ENCODE measurements around the gene FBXO3. TPM values are rescaled to one million over a fixed set of nuclear protein-coding genes. Genes with fewer than 3 reads are reported as not detected.

The FBXO3 gene
- total and polyA plus RNA-seq, 2 of the 8 experiments (the other 6 are each of a cell fraction or from before 2014, with no cell fraction given) = 15.9 to 25.7 TPM

GRCh38 chr11:33767624-33768023, 6.7 kb downstream of the FBXO3 start:
- Histone ChIP-seq H3K9ac (replicated peaks in 1 of 4; ENCODE audit: extremely low read depth in 1 of 4, low read depth in 3 of 4, low read length in 3 of 4) (no peak overlapping the region), H3K9me3 (ENCODE audit: insufficient read depth in 2 of 2, low read depth in 1 of 2, low read length in 1 of 2) (no peaks in the 10 kb centered on the region), H2BK15ac (ENCODE audit: low read length) (no peak overlapping the region), H3K23me2 (ENCODE audit: low read depth, low read length) (no peaks in the 10 kb centered on the region), H3K4me1 (replicated peaks in 1 of 4; ENCODE audit: control insufficient read depth in 3 of 4, insufficient read depth in 4 of 4, low read length in 3 of 4) (no peaks in the 10 kb centered on the region), H3K4me3 (ENCODE audit: extremely low read depth in 1 of 4, insufficient read depth in 2 of 4, low read depth in 3 of 4, low read length in 4 of 4) (no peak overlapping the region), H2BK20ac (ENCODE audit: low read length) (no peak overlapping the region), H2AK5ac (ENCODE audit: low read depth, low read length) (no peak overlapping the region), H3K4me2 (ENCODE audit: insufficient read depth in 1 of 2, low read depth in 2 of 2, low read length in 2 of 2) (no peak overlapping the region), H3K14ac (ENCODE audit: insufficient read length) (no peak overlapping the region), H3K18ac (ENCODE audit: extremely low read depth, low read length) (no peak overlapping the region), H3K4ac (replicated peaks; ENCODE audit: insufficient read length, low read depth, low read length) (no peak overlapping the region), H3K23ac (ENCODE audit: insufficient read length) (no peak overlapping the region), H4K5ac (ENCODE audit: insufficient read length, low read depth, low read length) (no peak overlapping the region), H4K91ac (replicated peaks; ENCODE audit: insufficient read length, low read length) (no peak overlapping the region), H3K27me3 (replicated peaks in 1 of 4; ENCODE audit: control insufficient read depth in 3 of 4, extremely low read depth in 1 of 4, insufficient read depth in 3 of 4, low read length in 3 of 4) (no peaks in the 10 kb centered on the region), H4K20me1 (replicated peaks in 1 of 2; ENCODE audit: control insufficient read depth in 1 of 2, insufficient read depth in 2 of 2, low read length in 2 of 2) (peaks cover 0 to 6% of the 10 kb centered on the region in 2 experiments), H2BK12ac (ENCODE audit: low read depth, low read length) (no peak overlapping the region), H4K8ac (ENCODE audit: extremely low read depth, insufficient read depth, low read length) (no peak overlapping the region), H3K36me3 (ENCODE audit: control insufficient read depth in 2 of 4, insufficient read depth in 4 of 4, low read length in 3 of 4) (peaks cover 0 to 13% (median 3%) of the 10 kb centered on the region in 4 experiments; a peak in 2 of 8 replicates), H3K79me1 (ENCODE audit: low read depth, low read length) (no peaks in the 10 kb centered on the region), H2BK120ac (replicated peaks; ENCODE audit: low read depth, low read length) (no peak overlapping the region), H2AFZ (ENCODE audit: low read length) (no peak overlapping the region), H3K56ac (replicated peaks; ENCODE audit: insufficient read length, low read depth, low read length) (no peak overlapping the region), H3K79me2 (ENCODE audit: control insufficient read depth in 1 of 2, insufficient read depth in 2 of 2, low read length in 2 of 2) (0 out of 4 replicates have a peak, but pooled peaks cover 0 to 9% of the 10 kb centered on the region in 2 experiments), H2BK5ac (ENCODE audit: low read depth, low read length) (no peak overlapping the region), H3K27ac (ENCODE audit: low read depth, low read length) (no peak overlapping the region)
- DNase-seq (ENCODE audit: low read depth in 1 of 2, low spot score in 2 of 2) (no peak), FAIRE-seq (no peak)
- TF ChIP-seq JUND (IDR thresholded peaks at IDR 0.05; ENCODE audit: low read length) (no peak), TEAD4 (IDR thresholded peaks at IDR 0.05; ENCODE audit: low read depth, low read length) (no peak), TAF7 (optimal IDR thresholded peaks at IDR 0.05; ENCODE audit: borderline replicate concordance, low read depth, low read length) (no peak), SP1 (IDR thresholded peaks at IDR 0.05; ENCODE audit: low read depth, low read length) (no peak), EZH2 (IDR thresholded peaks at IDR 0.05; ENCODE audit: low read depth, low read length, severe bottlenecking) (no peak)
- CTCF ChIA-PET (ENCODE audit: partially characterized antibody) = interaction anchor here (1.1 to 1.5 kb wide), 3 partner anchors 9 to 40 kb away, joined by 3 to 5 read pairs (median 3); no protein-coding TSS in a partner anchor
- WGBS, 2 experiments (ENCODE audit: extremely low coverage in 1 of 2, insufficient coverage in 1 of 2, insufficient read length in 1 of 2, insufficient replicate concordance in 2 of 2, low coverage in 1 of 2, low lambda C conversion rate in 2 of 2, missing lambda C conversion rate in 1 of 2) = 91% methylated on average over 4 of the region's 4 CpGs; no CpG with 5 or more reads in 1 of the 2 experiments
- POLR2A ChIA-PET (ENCODE audit: partially characterized antibody) = no interaction called here

All from H1 (cell line).